Epithelial cell of proximal tubule (primary cell): ENCODE data around the gene PTPRN2. TPM values are rescaled to one million over a fixed set of nuclear protein-coding genes. Genes with fewer than 3 reads are reported as not detected.

ENCODE experiments used
- DNase-seq: peaks from one replicate; pipeline ENCODE4 v3.0.0-alpha.2; 2011; ENCODE audit warnings: low read depth
- H3K4me3 ChIP-seq: 2 replicates; pipeline ENCODE4 v1.5.1; 2011; ENCODE audit warnings: low read depth, mild to moderate bottlenecking, low read length
- CTCF ChIP-seq: conservative IDR thresholded peaks from 2 replicates; pipeline ENCODE4 v1.5.1; 2012; ENCODE audit warnings: low read depth, mild to moderate bottlenecking, low read length
- total RNA-seq: library from RNA; depleted of rRNA; stranded (reverse); fragments of >200 nt; gene quantifications from 2 replicates; pipeline ENCODE4 v1.2.3, GENCODE V29; 2015

PTPRN2 gene
- total RNA-seq, 1 donor from 2014 or later = 2.8 TPM

DNA sequence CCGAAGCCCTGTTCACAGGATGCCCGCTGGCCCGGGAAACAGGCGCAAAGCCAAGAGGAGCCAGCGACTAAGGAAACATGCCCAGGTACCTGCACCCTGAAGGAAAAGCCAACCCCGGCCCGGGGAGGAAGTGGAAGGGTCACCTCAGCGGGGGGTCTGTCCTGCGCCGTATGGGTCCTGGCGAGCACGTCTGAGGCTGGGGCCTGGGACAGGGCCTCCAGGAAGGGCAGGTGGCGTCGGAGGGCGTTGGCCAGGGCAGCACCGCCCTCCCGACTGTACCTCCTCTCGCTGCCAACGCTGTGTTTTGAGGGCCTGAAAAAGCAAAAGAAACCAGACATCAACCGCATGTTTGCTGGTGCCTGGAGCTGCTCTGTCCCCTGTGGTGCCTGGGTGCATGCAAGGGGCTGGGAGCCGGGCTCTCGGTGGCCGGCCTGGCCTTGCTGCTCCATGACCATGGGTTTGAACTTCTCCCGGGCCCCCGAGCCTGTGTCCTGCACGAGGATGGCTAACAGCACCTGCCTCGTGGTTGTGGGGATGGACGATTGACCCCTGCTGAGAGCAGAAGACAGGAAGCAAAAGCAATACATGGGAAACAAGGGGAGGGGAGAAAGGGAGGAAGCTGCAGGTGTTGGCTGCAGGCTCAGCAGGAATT is 395.3 kb downstream of the PTPRN2 start:
- no peak overlapping the region for H3K4me3 ChIP-seq
- no peak for DNase-seq
- TF ChIP-seq CTCF = no peak

GRCh38 chr7:158191671-158192070 is 396.0 kb downstream of the PTPRN2 start:
- no peak for DNase-seq
- TF ChIP-seq CTCF = no peak
- no peak overlapping the region for H3K4me3 ChIP-seq

- DNase-seq = no peak
- H3K4me3 ChIP-seq = no peak overlapping the region
- no peak for TF ChIP-seq CTCF
These were observed 396.9 kb downstream of the PTPRN2 start for GRCh38 chr7:158190756-158191155.

- H3K4me3 ChIP-seq = no peak overlapping the region
- no peak for TF ChIP-seq CTCF
- DNase-seq = no peak
These were observed 398.9 kb downstream of the PTPRN2 start for GRCh38 chr7:158188676-158189075.

- DNase-seq = no peak
- no peak overlapping the region for H3K4me3 ChIP-seq
- no peak for TF ChIP-seq CTCF
These were observed 400.0 kb downstream of the PTPRN2 start for GRCh38 chr7:158187694-158187994.

DNA sequence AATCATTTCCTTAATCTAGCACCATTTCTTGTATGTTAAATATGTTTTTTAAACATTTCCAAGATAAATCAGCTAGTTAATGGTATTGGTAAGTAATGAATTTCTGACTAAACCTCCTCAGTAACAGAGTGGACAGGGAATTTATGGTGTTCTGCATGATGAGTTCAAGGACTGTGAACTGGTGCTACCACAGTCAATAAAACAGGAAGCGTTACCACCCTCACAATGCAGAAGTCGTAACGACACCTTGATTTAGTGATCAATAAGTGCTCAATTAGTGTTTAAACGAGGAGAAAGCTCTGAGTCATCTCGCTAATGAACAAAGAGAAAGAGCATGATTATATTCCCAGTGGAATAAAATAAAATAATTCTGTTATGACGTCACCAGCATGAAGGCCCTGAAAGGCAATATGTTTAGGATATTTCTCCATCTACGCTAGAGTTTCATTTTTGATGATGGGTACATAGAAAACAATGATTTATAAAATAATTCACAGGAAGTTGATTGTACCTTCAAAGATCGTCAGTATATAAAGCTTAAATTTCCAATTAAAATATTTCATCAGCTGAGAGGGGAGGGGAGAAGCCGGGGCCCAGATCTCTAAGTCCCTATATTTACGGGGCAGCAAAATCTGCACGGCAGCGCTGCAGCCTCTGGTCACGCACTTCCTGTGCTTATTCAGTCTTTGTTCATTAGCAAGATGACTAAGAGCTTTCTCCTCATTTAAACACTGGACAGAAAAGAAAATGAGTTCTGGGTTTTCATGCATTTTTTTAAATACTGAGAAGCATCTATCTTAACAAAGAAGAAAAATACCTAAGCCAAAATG is 400.5 kb downstream of the PTPRN2 start:
- no peak overlapping the region for H3K4me3 ChIP-seq
- no peak for DNase-seq
- TF ChIP-seq CTCF = no peak

DNA sequence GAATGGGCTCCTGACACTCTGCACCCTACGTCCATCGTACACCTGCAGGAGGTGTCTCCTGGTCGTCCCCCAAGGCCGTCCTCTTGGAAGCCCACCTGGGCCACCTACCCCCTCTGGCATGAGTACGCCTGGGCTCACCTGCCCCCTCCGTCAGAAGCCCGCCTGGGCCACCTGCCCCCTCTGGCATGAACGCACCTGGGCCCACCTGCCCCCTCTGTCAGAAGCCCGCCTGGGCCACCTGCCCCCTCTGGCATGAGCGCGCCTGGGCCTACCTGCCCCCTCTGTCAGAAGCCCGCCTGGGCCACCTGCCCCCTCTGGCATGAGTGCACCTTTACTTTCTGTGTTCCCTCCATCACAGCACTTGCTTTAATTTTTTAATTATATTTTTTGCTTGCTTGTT is 401.2 kb downstream of the PTPRN2 start:
- no peak for DNase-seq
- TF ChIP-seq CTCF = no peak
- H3K4me3 ChIP-seq = no peak overlapping the region
